Stomach (tissue), 9 donors: ENCODE measurements around the gene NCK1. TPM values are rescaled to one million over a fixed set of nuclear protein-coding genes. Genes with fewer than 3 reads are reported as not detected.

Experiments used
- DNase-seq, 2 donors: peaks; one replicate each; pipeline versions ENCODE4 v3.0.0 to v3.0.0-alpha.2; 2013 to 2019
- H3K27ac ChIP-seq, 5 donors: fragments of 200-600 bp in 4 of 5; sonication (generic) in 4 of 5; one replicate each; pipeline ENCODE4 v1.5.1; 2013 to 2019; ENCODE audit warnings: mild to moderate bottlenecking in 1 of 5, moderate library complexity in 1 of 5
- H3K27me3 ChIP-seq, 3 donors: fragments of 200-600 bp; sonication (generic); one replicate each; pipeline ENCODE4 v1.5.1; 2017 to 2019; ENCODE audit warnings: mixed run types in 1 of 3
- H3K36me3 ChIP-seq, 4 donors: fragments of 200-600 bp; sonication (generic); 1 replicate in 3 of 4; 2 replicates in 1 of 4; pipeline ENCODE4 v1.5.1; 2016 to 2019
- H3K4me1 ChIP-seq, 4 donors: fragments of 200-600 bp; sonication (generic); one replicate each; pipeline ENCODE4 v1.5.1; 2016 to 2019
- H3K4me3 ChIP-seq, 4 donors: fragments of 200-600 bp; sonication (generic) in 3 of 4; one replicate each; pipeline ENCODE4 v1.5.1; 2016 to 2019; ENCODE audit warnings: mild to moderate bottlenecking in 1 of 4
- H3K9me3 ChIP-seq, 4 donors: fragments of 200-600 bp; sonication (generic); one replicate each; pipeline ENCODE4 v1.5.1; 2016 to 2019
- EP300 ChIP-seq: sonication (generic); formaldehyde crosslinking; IDR thresholded peaks from one replicate; pipeline ENCODE4 v1.6.1; 2017; ENCODE audit warnings: antibody characterized with exemption
- POLR2A ChIP-seq, 4 donors: fragments of 450-650 bp; IDR thresholded peaks; one replicate each; pipeline ENCODE4 v1.6.1; 2016; ENCODE audit warnings: antibody characterized with exemption in 4 of 4, control low read depth in 2 of 4, mild to moderate bottlenecking in 1 of 4, moderate library complexity in 1 of 4
- POLR2AphosphoS5 ChIP-seq, 3 donors: sonication (generic); formaldehyde crosslinking; IDR thresholded peaks; one replicate each; pipeline ENCODE4 v1.6.1; 2016; ENCODE audit warnings: antibody characterized with exemption in 3 of 3
- WGBS, 5 donors: extraction: QIAGEN DNeasy Blood & Tissue Kit in 3 of 5; methylation state at CpG; one replicate each; pipeline versions ENCODE4 v1.1.5 to v1.1.7; 2013 to 2018; 5-methylcytosine and 5-hydroxymethylcytosine counted together
- intact Hi-C: fragments of 100-400 bp; cut with DNase I; formaldehyde crosslinking; loops from one replicate; pipeline ENCODE4 v1.15.1; 2023; ENCODE audit warnings: low total_unique reads
- polyA plus RNA-seq, 3 donors: library from polyadenylated mRNA; stranded (reverse); fragments of 200-250 nt; gene quantifications; one replicate each; pipeline ENCODE4 v1.2.3, GENCODE V29; 2013
- total RNA-seq, 5 donors: library from RNA; depleted of rRNA; stranded (reverse); fragments of >200 nt; gene quantifications; one replicate each; pipeline versions ENCODE4 v1.1.0 to v1.2.3, GENCODE V29; 2014 to 2016
- TF ChIP-seq, protein P1 (sequence below), 7 experiments: fragments of 450-650 bp in 4 of 7; fragments of 200-600 bp in 3 of 7; sonication (generic) in 3 of 7; IDR thresholded peaks; one replicate each; pipeline ENCODE4 v1.5.1; 2016 to 2019; ENCODE audit warnings: antibody characterized with exemption in 7 of 7, control low read depth in 2 of 7, mild to moderate bottlenecking in 1 of 7
- donor health status: healthy with polysubstance abuse.
- donor health status: Bipolar disorder and iron deficiency.
- donor health status: healthy.

Gene NCK1
- total and polyA plus RNA-seq, 8 donors, result 11.9 to 59.8 (median 25.2) TPM

DNA sequence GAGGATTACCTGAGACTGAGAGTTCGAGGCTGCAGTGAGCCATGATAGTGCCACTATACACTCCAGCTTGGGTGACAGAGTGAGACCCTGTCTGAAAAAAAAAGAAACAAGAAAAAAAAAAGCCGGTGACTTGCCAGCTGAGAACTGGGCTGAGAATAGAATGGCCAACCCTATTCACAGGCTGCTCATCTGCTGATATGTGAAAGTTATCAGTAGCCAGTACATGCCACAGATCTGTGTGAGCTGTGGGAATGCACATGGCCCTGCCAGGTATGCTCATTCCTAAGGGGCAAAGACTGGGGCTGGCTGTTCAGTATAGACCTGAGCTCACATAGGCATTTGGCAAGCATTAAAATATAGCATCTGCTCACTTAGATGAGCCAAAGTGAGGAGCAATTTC, 126.6 kb downstream of the NCK1 start:
- Histone ChIP-seq H3K36me3 (no peaks in the 10 kb centered on the region), H3K27ac (no peak overlapping the region), H3K9me3 (no peaks in the 10 kb centered on the region), H3K4me3 (no peak overlapping the region), H3K27me3 (no peaks in the 10 kb centered on the region), H3K4me1 (peaks cover 0 to 4% (median 0%) of the 10 kb centered on the region in 4 donors)
- no peak for DNase-seq
- TF ChIP-seq, protein P1, sequence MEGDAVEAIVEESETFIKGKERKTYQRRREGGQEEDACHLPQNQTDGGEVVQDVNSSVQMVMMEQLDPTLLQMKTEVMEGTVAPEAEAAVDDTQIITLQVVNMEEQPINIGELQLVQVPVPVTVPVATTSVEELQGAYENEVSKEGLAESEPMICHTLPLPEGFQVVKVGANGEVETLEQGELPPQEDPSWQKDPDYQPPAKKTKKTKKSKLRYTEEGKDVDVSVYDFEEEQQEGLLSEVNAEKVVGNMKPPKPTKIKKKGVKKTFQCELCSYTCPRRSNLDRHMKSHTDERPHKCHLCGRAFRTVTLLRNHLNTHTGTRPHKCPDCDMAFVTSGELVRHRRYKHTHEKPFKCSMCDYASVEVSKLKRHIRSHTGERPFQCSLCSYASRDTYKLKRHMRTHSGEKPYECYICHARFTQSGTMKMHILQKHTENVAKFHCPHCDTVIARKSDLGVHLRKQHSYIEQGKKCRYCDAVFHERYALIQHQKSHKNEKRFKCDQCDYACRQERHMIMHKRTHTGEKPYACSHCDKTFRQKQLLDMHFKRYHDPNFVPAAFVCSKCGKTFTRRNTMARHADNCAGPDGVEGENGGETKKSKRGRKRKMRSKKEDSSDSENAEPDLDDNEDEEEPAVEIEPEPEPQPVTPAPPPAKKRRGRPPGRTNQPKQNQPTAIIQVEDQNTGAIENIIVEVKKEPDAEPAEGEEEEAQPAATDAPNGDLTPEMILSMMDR (IDR thresholded peaks at IDR 0.05), result no peak
- no peak for TF ChIP-seq EP300
- no peak for TF ChIP-seq POLR2A (IDR thresholded peaks at IDR 0.05)
- TF ChIP-seq POLR2AphosphoS5 (IDR thresholded peaks at IDR 0.05), result no peak
- 76 to 96% (median 94%) methylated on average over 2 of the region's 2 CpGs for WGBS, 5 donors
- intact Hi-C loops, result no loop called here

DNA sequence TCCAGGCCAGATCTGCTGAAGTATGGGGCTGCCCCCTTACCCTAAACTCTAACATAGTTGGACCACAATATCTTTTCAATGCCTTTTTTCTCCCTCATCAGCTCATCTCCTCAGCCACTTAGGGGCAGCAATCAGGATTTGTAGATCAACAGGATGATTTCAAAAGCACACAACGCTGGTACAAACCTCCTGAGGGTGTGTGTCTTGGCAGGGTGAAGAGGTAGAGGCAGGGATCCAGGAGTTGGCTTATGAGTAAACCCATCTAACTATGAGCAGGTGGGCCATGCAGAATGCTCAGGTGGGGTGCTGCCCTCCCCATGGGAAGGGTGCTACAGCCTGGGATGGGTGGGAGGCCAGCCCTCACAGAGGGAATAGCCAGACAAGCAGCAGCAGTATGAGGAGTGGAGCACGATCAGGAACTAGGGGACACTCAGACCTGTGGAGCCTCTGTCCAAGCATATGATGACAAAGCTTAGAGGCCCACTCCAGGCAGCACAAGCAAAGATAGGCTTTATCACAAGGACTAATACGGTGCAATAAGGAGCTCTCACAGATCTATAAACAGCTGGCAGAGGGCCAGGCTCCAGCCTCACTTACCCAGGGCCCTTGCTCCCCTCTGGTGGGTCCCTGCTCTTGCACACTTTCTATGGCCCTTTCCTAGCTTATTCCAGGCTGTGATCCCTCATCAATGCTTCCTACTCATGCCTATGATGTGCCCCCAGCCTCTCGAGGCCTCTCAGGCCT, 127.9 kb downstream of the NCK1 start:
- peaks cover 4 to 9% (median 7%) of the 10 kb centered on the region in 4 donors for H3K4me1 ChIP-seq
- no peak for DNase-seq
- H3K4me3 ChIP-seq, result no peak overlapping the region
- intact Hi-C loops, result no loop called here
- WGBS, 5 donors, result 56 to 83% (median 65%) methylated on average over 4 of the region's 4 CpGs
- no peaks in the 10 kb centered on the region for H3K27me3 ChIP-seq
- H3K9me3 ChIP-seq, result no peaks in the 10 kb centered on the region
- TF ChIP-seq POLR2A (IDR thresholded peaks at IDR 0.05), result no peak
- TF ChIP-seq POLR2AphosphoS5 (IDR thresholded peaks at IDR 0.05), result no peak
- TF ChIP-seq EP300, result no peak
- TF ChIP-seq, protein P1 (IDR thresholded peaks at IDR 0.05), result no peak
- no peak overlapping the region for H3K27ac ChIP-seq
- H3K36me3 ChIP-seq, result no peaks in the 10 kb centered on the region

DNA sequence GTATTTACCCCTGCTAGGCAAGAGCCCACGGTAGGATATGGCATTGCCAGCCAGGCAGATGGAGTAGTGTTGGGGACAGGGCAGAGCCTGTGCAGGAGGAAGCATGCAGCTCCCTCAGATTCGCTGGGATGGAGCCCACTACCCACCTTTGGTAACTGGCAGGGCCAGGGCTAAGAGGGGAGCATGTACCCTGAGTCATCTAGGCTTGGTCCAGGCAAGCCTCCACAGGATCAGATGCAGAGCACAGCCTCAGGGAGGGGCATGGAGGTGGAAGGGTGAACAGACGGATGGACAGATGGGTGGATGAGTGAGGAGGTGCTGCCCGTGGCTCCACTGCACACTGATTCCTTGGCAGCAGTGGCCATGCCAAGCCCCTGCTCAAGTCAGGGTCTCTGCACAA, 128.8 kb downstream of the NCK1 start:
- H3K27ac ChIP-seq, result no peak overlapping the region
- intact Hi-C loops, result no loop called here
- no peak for DNase-seq
- H3K4me1 ChIP-seq, result peaks cover 11 to 17% (median 15%) of the 10 kb centered on the region in 4 donors
- no peaks in the 10 kb centered on the region for H3K9me3 ChIP-seq
- H3K27me3 ChIP-seq, result no peaks in the 10 kb centered on the region
- no peak overlapping the region for H3K4me3 ChIP-seq
- H3K36me3 ChIP-seq, result no peaks in the 10 kb centered on the region
- 83 to 99% (median 90%) methylated on average over 4 of the region's 4 CpGs for WGBS, 5 donors
- no peak for TF ChIP-seq EP300
- TF ChIP-seq, protein P1 (IDR thresholded peaks at IDR 0.05), result no peak
- TF ChIP-seq POLR2AphosphoS5 (IDR thresholded peaks at IDR 0.05), result no peak
- no peak for TF ChIP-seq POLR2A (IDR thresholded peaks at IDR 0.05)

DNA sequence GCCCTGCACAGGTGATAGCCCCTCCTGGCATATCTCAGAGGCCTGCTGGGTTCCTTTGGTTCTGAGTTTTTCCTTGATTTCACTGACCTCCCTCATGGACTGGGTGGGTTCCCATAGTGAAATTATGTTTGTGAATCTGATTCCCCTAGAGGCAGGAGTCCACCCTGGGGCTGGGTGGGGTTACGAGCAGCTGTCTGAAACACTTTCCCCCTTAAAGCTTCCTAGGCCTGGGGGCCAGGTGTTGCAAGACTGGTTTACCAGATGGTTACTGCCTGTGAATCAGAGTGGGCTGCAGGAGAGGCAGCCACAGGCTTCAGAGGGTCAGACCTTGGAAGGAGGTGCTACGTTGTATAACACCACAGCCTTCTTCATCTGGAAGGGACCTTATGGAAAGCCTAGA, 130.1 kb downstream of the NCK1 start:
- intact Hi-C loops, result no loop called here
- no peak for DNase-seq
- WGBS, 5 donors, result 93 to 100% (median 97%) methylated on average over 2 of the region's 2 CpGs

More for the DNA sequence above, 130.1 kb downstream of the NCK1 start:
- no peak for TF ChIP-seq EP300
- no peak for TF ChIP-seq POLR2A (IDR thresholded peaks at IDR 0.05)
- TF ChIP-seq, protein P1 (IDR thresholded peaks at IDR 0.05), result no peak
- no peak for TF ChIP-seq POLR2AphosphoS5 (IDR thresholded peaks at IDR 0.05)
- Histone ChIP-seq H3K9me3 (no peaks in the 10 kb centered on the region), H3K27ac (no peak overlapping the region), H3K27me3 (no peaks in the 10 kb centered on the region), H3K4me1 (peaks cover 15 to 24% (median 16%) of the 10 kb centered on the region in 4 donors), H3K4me3 (no peak overlapping the region), H3K36me3 (no peaks in the 10 kb centered on the region)
